Measurements from ENCODE around the gene VPS13C. TPM values are rescaled to one million over a fixed set of nuclear protein-coding genes. Genes with fewer than 3 reads are reported as not detected.

Gene VPS13C
- polyA plus RNA-seq, 2 of the 4 experiments (the other 2 are of a cell fraction), result 13.2 to 26.5 TPM

GRCh38 chr15:61819386-61819785 is 240.9 kb downstream of the VPS13C start:
- H3K9me3 ChIP-seq, result no peaks in the 10 kb centered on the region; the same call in 2 of the 3 replicates
- ChIA-PET POLR2A (no interaction called here), CTCF (interaction anchor here (0.8 to 3.1 kb wide), 4 partner anchors 9 to 65 kb away, joined by 3 to 14 read pairs (median 8); no protein-coding TSS in a partner anchor)
- H3K4me2 ChIP-seq, result no peak overlapping the region
- H3K27ac ChIP-seq, result no peak overlapping the region
- FAIRE-seq (no peak), ATAC-seq (no peak), DNase-seq (ENCODE audit: low read depth in 1 of 2, low spot score in 1 of 2) (no peak)
- no peak overlapping the region for H3K4me3 ChIP-seq
- 26% methylated on average over 9 of the region's 9 CpGs for WGBS (ENCODE audit: missing lambda C conversion rate)
- TF ChIP-seq FOSL2 (IDR thresholded peaks at IDR 0.05) (no peak), FOSL2 (CRISPR knock-in tag; IDR thresholded peaks at IDR 0.05) (no peak), HDAC2 (IDR thresholded peaks at IDR 0.05) (no peak), MAZ (IDR thresholded peaks at IDR 0.05; ENCODE audit: borderline replicate concordance, low read depth, low read length) (no peak), NPAS2 (CRISPR knock-in tag; IDR thresholded peaks at IDR 0.05; ENCODE audit: borderline replicate concordance) (no peak), ZSCAN20 (CRISPR knock-in tag; IDR thresholded peaks at IDR 0.05) (no peak)
- no peaks in the 10 kb centered on the region for H3K4me1 ChIP-seq

- CTCF ChIA-PET, result interaction anchor here (0.8 to 3.1 kb wide), 4 partner anchors 9 to 65 kb away, joined by 3 to 14 read pairs (median 8); no protein-coding TSS in a partner anchor
- WGBS (ENCODE audit: missing lambda C conversion rate), result 65% methylated on average over 2 of the region's 2 CpGs
Measured at GRCh38 chr15:61818801-61819200, 241.4 kb downstream of the VPS13C start.

GRCh38 chr15:61816856-61817255 is 243.4 kb downstream of the VPS13C start:
- TF ChIP-seq CHD4 (IDR thresholded peaks at IDR 0.05; ENCODE audit: borderline replicate concordance) (no peak), POLR2AphosphoS2 (conservative IDR thresholded peaks at IDR 0.05; ENCODE audit: low read length) (no peak), TP53 (CRISPR knock-in tag; IDR thresholded peaks at IDR 0.05) (no peak), HEYL (CRISPR knock-in tag; IDR thresholded peaks at IDR 0.05) (no peak), FOSB (CRISPR knock-in tag; IDR thresholded peaks at IDR 0.05) (no peak), ATOH8 (CRISPR knock-in tag; IDR thresholded peaks at IDR 0.05; ENCODE audit: low read depth) (no peak), GATA3 (IDR thresholded peaks at IDR 0.05; ENCODE audit: borderline replicate concordance) (no peak), RAD21 (conservative IDR thresholded peaks at IDR 0.05 in 1 of 2, IDR thresholded peaks at IDR 0.05 in 1 of 2) (no peak), CEBPB (IDR thresholded peaks at IDR 0.05) (no peak)
- Histone ChIP-seq H3K9me3 (no peaks in the 10 kb centered on the region; the same call in 2 of the 3 replicates), H3K4me3 (no peak overlapping the region), H3K4me1 (no peaks in the 10 kb centered on the region), H3K4me2 (no peak overlapping the region), H3K27ac (no peak overlapping the region)
- WGBS (ENCODE audit: missing lambda C conversion rate), result 10% methylated on average over 7 of the region's 7 CpGs
- ATAC-seq, result no peak
- no peak for FAIRE-seq
- DNase-seq (ENCODE audit: low read depth in 1 of 2, low spot score in 1 of 2), result no peak
- ChIA-PET POLR2A (interaction anchor here (0.6 kb wide), 1 partner anchor 402 kb away, joined by 3 read pairs; no protein-coding TSS in a partner anchor), CTCF (interaction anchor here (2.0 to 4.5 kb wide), 3 partner anchors 10 to 17 kb away, joined by 6 to 33 read pairs (median 8); no protein-coding TSS in a partner anchor)

More at GRCh38 chr15:61818801-61819200, 241.4 kb downstream of the VPS13C start:
- no peak for TF ChIP-seq EHMT2 (IDR thresholded peaks at IDR 0.05; ENCODE audit: low read depth)
- no peak for TF ChIP-seq RARB (CRISPR knock-in tag; IDR thresholded peaks at IDR 0.05)
- TF ChIP-seq USF2 (IDR thresholded peaks at IDR 0.05), result no peak
- no peak for TF ChIP-seq CEBPB (IDR thresholded peaks at IDR 0.05)
- no peak for TF ChIP-seq RAD21 (conservative IDR thresholded peaks at IDR 0.05 in 1 of 2, IDR thresholded peaks at IDR 0.05 in 1 of 2)
- no peak for TF ChIP-seq JUNB (IDR thresholded peaks at IDR 0.05)
- no peak for TF ChIP-seq TP53 (CRISPR knock-in tag; IDR thresholded peaks at IDR 0.05)
- TF ChIP-seq ZFP36 (IDR thresholded peaks at IDR 0.05; ENCODE audit: borderline replicate concordance, partially characterized antibody), result no peak
- no peak for TF ChIP-seq GATA3 (IDR thresholded peaks at IDR 0.05; ENCODE audit: borderline replicate concordance)
- TF ChIP-seq HOXB13 (CRISPR knock-in tag; IDR thresholded peaks at IDR 0.05; ENCODE audit: low read depth), result no peak
- DNase-seq (ENCODE audit: low read depth in 1 of 2, low spot score in 1 of 2), result no peak
- no peaks in the 10 kb centered on the region; the same call in 2 of the 3 replicates for H3K9me3 ChIP-seq
- H3K4me2 ChIP-seq, result no peak overlapping the region
- H3K4me3 ChIP-seq, result no peak overlapping the region
- H3K4me1 ChIP-seq, result no peaks in the 10 kb centered on the region
- no peak for FAIRE-seq
- no peak overlapping the region for H3K27ac ChIP-seq
- no peak for ATAC-seq
- POLR2A ChIA-PET, result no interaction called here

Measured in A549 (cell line).